ENCODE results near the gene TENT4B.

The TENT4B gene

DNA sequence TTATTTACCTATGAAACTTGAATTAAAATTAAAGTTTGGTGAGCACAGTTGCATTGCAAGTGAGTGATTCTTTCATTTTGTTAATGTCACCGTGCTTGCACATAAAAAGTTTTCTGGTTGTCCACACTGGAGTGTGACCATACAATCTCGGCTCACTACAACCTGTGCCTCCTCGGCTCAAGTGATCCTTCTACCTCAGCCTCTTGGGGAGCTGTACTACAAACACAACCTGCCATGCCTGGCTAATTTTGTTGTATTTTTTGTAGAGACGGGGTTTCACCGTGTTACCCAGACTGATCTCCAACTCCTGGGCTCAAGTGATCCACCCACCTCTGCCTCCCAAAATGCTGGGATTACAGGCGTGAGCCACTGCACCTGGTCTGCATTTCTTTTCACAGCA, 63.1 kb downstream of the TENT4B start:
- peaks cover 43% of the 10 kb centered on the region for H3K36me3 ChIP-seq (ENCODE audit: control insufficient read depth, low read length)

GRCh38 chr16:50219402-50219975, 66.4 kb downstream of the TENT4B start:
- Histone ChIP-seq H4K20me1 (ENCODE audit: control insufficient read depth, insufficient read depth, low read depth, low read length) (no peaks in the 10 kb centered on the region), H3K4me1 (ENCODE audit: control insufficient read depth, low read length) (no peaks in the 10 kb centered on the region), H3K4me3 (ENCODE audit: low read length) (no peak overlapping the region), H3K4me2 (ENCODE audit: low read length) (no peak overlapping the region), H3K9me2 (replicated peaks; ENCODE audit: control insufficient read depth, low read length) (no peaks in the 10 kb centered on the region), H3K36me3 (ENCODE audit: control insufficient read depth, low read length) (peaks cover 34% of the 10 kb centered on the region), H3K27ac (ENCODE audit: low read depth, low read length) (no peak overlapping the region), H3F3A (ENCODE audit: control insufficient read depth, insufficient read depth) (0 out of 2 replicates have a peak, but pooled peaks cover 2% of the 10 kb centered on the region), H3K9me3 (ENCODE audit: control insufficient read depth, insufficient read depth, low read length) (no peaks in the 10 kb centered on the region), H3K27me3 (ENCODE audit: control insufficient read depth, low read length) (no peaks in the 10 kb centered on the region), H3K79me2 (ENCODE audit: control insufficient read depth, low read length) (no peaks in the 10 kb centered on the region)
- TF ChIP-seq CTCF (IDR thresholded peaks at IDR 0.05; ENCODE audit: low read depth, low read length, poor library complexity, severe bottlenecking) (no peak), EZH2phosphoT487 (IDR thresholded peaks at IDR 0.05; ENCODE audit: borderline replicate concordance, low read length) (no peak)

More for the DNA sequence above, 63.1 kb downstream of the TENT4B start:
- H4K20me1 ChIP-seq (ENCODE audit: control insufficient read depth, insufficient read depth, low read depth, low read length) = no peaks in the 10 kb centered on the region
- H3K27me3 ChIP-seq (ENCODE audit: control insufficient read depth, low read length) = no peaks in the 10 kb centered on the region
- no peak overlapping the region for H3K4me2 ChIP-seq (ENCODE audit: low read length)
- peaks cover 8% of the 10 kb centered on the region; the same call in 1 of the 2 replicates for H3F3A ChIP-seq (ENCODE audit: control insufficient read depth, insufficient read depth)
- no peaks in the 10 kb centered on the region for H3K9me2 ChIP-seq (replicated peaks; ENCODE audit: control insufficient read depth, low read length)
- no peak overlapping the region for H3K4me3 ChIP-seq (ENCODE audit: low read length)
- no peak overlapping the region for H3K27ac ChIP-seq (ENCODE audit: low read depth, low read length)
- H3K4me1 ChIP-seq (ENCODE audit: control insufficient read depth, low read length) = no peaks in the 10 kb centered on the region
- H3K9me3 ChIP-seq (ENCODE audit: control insufficient read depth, insufficient read depth, low read length) = no peaks in the 10 kb centered on the region
- TF ChIP-seq EZH2phosphoT487 (IDR thresholded peaks at IDR 0.05; ENCODE audit: borderline replicate concordance, low read length) (no peak), CTCF (IDR thresholded peaks at IDR 0.05; ENCODE audit: low read depth, low read length, poor library complexity, severe bottlenecking) (no peak)
- no peaks in the 10 kb centered on the region for H3K79me2 ChIP-seq (ENCODE audit: control insufficient read depth, low read length)

- H3K4me3 ChIP-seq (ENCODE audit: low read length) = no peak overlapping the region
- peaks cover 20% of the 10 kb centered on the region for H3K36me3 ChIP-seq (ENCODE audit: control insufficient read depth, low read length)
These were observed 71.2 kb downstream of the TENT4B start for GRCh38 chr16:50224286-50224685.

More at GRCh38 chr16:50224286-50224685, 71.2 kb downstream of the TENT4B start:
- Histone ChIP-seq H3K27ac (ENCODE audit: low read depth, low read length) (no peak overlapping the region), H3K9me2 (replicated peaks; ENCODE audit: control insufficient read depth, low read length) (no peaks in the 10 kb centered on the region), H3K4me2 (ENCODE audit: low read length) (no peak overlapping the region), H3K79me2 (ENCODE audit: control insufficient read depth, low read length) (no peaks in the 10 kb centered on the region), H3F3A (ENCODE audit: control insufficient read depth, insufficient read depth) (no peaks in the 10 kb centered on the region), H3K9me3 (ENCODE audit: control insufficient read depth, insufficient read depth, low read length) (no peaks in the 10 kb centered on the region), H3K4me1 (ENCODE audit: control insufficient read depth, low read length) (no peaks in the 10 kb centered on the region), H3K27me3 (ENCODE audit: control insufficient read depth, low read length) (no peaks in the 10 kb centered on the region), H4K20me1 (ENCODE audit: control insufficient read depth, insufficient read depth, low read depth, low read length) (no peaks in the 10 kb centered on the region)
- TF ChIP-seq EZH2phosphoT487 (IDR thresholded peaks at IDR 0.05; ENCODE audit: borderline replicate concordance, low read length) (no peak), CTCF (IDR thresholded peaks at IDR 0.05; ENCODE audit: low read depth, low read length, poor library complexity, severe bottlenecking) (no peak)
